CD4-positive, alpha-beta T cell treated with Interleukin-4 for 1 hour (primary cell): ENCODE results near the gene RERE.
A peak's percentile ranks its signal among the peaks of the same experiment; 100 is the strongest.

Source experiments
- DNase-seq, 2 donors: peaks; one replicate each; pipeline ENCODE4 v3.0.0-alpha.2; 2020 to 2022

The RERE gene

GRCh38 chr1:8565802-8566201 lies 251.6 kb downstream of the RERE start:
- no peak for DNase-seq

GRCh38 chr1:8563944-8564537 lies 253.4 kb downstream of the RERE start:
- no peak for DNase-seq

- no peak for DNase-seq
Observed at GRCh38 chr1:8562881-8563865, 254.3 kb downstream of the RERE start.

DNA sequence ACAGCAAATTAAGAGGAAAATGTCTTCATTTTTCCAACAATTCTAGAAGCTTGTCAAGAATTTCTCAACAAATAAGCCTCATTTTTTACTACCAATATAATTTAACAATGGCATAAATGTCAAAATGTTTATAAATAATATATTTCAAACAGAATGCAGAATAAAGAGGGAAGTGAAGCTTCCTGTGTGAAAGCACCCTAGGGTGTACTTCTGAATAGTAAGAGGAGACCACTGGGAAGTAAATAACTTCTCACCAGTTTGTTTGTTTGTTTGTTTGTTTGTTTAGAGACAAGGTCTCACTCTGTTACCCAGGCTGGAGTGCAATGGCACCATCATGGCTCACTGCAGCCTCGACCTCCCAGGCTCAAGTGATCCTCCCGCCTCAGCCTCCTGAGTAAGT lies 255.2 kb downstream of the RERE start:
- DNase-seq, result no peak

DNA sequence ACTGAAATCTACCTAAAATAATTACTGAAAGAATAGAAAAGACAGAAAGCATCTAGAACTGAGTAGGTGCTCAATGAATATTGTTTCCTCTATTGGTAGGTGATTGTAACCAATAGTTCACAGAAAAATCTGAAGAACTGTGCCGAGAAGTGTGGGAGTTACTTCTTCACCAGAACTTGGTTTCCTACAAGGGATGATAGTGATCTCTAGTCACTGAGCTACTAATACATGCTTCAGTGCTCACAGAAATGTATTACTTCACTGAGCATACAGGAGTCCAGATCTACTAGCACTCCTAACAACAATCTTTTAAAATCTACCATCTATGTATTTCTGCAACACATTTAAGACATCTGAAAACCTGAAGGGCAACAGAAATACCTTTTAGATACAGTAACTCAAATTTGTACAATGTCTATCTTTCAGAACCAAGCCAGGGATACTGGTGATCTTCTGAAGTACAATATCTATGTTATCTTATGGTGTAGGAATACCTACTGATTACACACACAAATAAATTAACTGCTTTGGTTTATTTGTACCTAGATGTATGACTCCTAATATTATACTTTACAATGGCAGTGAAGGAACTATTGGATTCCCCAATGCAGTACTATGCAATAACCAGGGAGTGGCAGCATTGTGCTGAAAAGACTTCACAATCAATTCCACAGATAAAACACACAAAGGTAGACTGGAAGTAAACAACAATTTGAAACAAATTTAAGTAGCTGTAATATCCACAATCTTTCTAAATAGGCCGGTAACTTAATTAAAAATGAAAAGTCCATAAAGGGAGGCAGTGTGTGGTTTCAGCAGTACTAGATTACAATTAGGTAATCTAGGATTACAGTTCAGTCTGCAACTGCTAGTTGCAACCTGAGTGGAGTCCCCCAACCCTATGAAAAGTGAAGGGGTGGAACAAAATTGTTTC lies 256.6 kb downstream of the RERE start:
- peak; percentile 42 to 67 for DNase-seq

DNA sequence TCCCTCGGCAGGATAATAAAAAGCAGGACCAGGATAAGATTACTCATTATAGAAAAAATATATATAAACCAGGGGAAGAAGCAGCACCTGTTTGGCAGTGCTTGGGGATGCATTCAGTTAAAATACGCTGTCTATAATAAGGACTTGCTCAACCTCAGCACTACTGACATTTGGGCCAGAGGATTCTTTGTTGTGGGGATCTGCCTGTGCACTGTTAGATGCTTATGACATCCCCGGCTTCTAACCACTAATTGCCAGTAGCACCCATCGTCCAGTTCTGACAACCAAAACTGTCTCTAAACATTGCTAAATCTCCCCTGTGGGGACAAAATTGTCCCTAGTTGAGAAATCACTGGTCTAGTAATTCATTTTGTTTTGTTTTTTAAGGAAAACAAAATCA lies 257.4 kb downstream of the RERE start:
- no peak for DNase-seq

DNA sequence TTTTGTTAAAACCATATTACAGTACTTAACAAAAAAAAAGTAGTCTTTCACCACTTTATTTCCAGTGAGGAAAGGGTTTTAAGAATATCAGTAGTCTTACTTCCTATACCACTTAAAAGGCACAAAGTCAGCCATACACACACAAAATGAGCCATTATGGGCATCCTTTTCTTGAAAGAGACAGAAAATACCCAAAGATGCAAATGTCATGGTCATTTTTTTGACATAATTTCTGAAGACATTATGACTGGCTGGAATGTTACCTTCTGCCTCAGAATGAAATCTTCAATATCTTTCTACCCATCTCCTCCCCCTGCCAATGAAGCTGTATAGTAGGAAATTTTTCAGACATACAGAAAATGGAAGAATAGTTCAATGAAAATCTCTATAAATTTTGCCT lies 261.9 kb downstream of the RERE start:
- no peak for DNase-seq

DNA sequence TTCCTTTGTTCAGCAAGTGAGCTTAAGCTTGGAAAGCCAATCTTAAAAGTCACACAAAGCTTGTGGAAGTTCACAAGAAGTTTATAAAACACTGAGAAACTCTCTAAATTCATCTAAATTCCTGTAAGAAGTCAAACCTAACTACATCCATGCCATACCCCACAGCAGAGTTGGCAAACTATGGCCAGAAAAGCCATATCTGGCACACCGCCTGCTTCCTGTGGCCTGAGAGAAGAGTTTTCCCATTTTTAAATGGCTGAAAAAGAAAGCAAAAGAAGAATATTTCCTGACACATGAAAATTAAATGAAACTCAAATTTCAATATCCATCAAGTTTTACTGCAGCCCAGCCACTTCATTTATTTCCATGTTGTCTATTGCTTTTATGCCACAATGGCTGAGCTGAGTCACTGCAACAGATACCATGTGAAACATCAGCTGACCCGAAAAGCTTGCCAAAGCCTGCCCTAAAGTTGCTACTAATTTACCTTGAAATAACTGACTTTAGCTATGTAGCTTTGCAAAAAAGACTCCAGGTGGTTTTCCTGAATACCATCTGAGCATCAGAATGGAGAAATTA lies 262.4 kb downstream of the RERE start:
- no peak for DNase-seq

DNA sequence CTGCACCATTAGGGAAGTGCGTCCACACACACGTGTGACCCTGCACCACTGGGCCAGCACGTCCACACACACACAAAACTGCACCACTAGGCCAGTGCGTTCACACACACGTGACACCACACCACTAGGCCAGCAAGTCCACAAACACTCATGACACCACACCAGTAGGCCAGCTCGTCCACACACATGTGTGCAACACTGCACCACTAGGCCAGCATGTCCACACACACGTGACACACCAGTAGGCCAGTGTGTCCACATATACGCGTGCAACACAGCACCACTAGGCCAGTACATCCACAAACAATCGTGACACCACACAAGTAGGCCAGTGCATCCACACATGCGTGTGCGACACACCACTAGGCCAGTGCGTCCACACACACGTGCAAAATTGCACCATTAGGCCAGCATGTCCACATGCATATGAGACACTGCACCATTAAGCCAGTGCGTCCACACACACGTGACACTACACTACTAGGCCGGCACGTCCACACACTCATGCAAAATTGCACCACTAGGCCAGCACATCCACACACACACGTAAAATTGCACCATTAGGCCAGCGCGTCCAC lies 264.5 kb downstream of the RERE start:
- DNase-seq, result no peak

DNA sequence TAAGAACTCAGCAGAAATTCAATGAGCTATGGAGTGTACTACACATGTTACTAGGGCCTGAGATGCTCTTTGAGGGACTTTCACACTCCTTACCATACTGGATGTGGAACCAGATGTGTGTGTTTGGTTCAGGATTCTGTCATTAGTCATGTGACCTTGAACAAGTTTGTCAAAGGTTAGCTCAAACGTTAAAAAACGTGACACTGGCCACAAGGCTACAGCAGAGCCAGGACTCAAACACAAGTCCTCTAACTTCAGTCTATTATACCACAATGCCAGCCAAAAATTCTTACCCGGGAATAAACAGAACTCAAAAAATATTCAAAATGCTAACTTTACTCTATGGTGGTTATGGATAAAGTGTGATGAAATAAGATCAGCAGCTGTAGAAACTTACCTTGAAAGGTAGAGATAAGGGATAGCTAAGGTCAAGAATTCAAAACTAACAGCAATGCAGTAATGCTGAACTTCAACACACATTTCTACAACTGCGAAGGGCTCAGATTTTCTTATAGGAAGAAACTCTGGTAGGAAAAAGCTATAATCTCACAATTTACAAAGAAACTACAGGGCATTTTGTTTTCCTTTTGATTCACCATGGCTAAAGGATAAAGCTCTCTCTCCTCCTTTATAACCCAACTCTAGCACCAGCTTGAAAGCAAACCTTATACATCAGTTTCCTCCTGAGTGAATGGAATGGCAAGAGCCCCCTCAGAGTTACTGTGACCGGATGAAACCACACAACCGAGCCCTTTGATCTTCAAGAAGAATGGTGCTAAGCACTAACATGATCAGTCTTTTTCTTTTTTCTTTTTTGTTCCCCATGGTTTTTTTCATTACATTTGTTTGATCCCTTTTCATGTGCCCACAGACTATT lies 265.6 kb downstream of the RERE start:
- DNase-seq, result no peak

DNA sequence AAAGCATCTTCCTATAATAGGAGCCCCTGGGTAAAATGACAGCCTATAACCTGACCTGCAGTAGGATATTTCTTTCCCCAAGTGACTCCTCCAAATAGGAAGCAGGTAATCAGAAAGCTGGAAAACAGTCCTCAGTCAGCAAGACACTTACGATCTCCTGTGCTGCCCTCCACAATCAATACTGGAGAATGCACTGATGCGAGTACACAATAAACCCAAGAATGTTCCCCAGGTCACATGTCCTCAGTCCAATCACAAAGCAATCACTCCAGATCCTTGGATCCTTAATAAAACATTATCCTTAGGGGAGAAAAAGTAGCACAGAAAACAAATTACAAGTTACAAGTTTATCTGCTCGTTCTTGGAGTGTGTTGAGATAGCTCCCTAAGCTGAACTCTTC lies 266.4 kb downstream of the RERE start:
- no peak for DNase-seq

DNA sequence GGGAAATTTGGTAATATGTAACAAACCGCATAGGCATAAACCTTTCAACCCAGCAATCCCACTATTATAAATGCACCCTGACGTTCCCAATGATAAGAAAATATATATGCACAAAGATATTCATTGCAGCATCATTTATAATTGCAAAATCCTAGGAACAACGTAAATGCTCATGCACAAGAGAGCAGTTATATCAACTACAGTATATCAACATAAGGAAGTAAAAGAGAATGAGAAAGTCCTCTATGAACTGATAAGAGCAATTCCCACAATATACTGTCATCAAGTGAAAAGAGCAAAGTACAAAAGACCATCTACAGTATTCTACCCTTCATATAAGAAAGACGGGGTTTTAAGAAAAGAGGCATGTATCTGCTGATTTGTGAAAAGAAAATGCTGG lies 269.6 kb downstream of the RERE start:
- DNase-seq, result no peak

GRCh38 chr1:8545078-8545477 lies 272.4 kb downstream of the RERE start:
- peak in 1 of 2 donors; percentile 24 for DNase-seq

- DNase-seq, result no peak
Observed at GRCh38 chr1:8544644-8545043, 272.8 kb downstream of the RERE start.

DNA sequence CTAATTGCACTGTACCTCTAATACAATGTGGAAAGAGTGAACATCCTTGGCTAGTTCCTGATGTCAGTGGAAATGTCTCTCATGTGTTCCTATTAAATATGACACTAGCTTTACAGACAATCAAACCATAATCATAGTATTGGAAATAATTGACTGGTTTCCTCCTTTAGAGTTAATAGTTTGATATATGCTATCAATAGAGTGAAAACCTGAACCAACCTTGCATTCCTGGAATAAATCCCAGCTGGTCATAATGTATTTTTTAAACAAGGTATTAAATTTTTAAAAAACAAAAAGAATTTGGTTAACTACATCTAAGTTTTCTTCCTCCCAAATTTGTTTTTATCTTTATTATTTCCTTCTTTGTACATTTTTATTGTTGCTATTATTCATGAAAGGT lies 273.5 kb downstream of the RERE start:
- no peak for DNase-seq

DNA sequence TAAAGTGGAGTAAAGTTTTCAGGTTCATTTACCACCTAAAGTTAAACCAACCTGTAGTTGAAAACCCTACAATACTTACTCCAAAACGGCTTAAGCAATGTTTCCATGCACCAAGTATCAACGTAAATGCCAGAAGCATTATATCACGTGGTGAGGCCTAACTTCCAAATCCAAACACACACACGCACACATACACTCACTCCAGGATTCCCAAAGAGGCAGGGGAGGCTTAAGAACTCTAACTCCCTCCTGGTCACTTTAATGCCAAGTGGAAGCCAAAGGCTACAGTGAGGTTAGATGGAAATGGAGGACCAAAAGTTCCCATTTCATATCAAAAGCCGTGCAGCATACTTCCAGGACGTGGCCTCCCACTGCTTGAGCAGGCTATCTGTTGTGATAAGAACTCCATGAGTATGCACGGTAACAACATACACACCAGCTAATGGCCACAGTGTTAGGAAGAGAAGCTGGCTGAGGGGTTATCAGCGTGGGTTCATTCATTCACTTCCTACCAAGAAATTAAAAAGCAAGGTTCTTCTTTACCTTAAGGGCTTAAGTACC lies 275.4 kb downstream of the RERE start:
- DNase-seq, result no peak

- DNase-seq, result no peak
Observed at GRCh38 chr1:8540971-8541370, 276.5 kb downstream of the RERE start.

- DNase-seq, result no peak
Observed at GRCh38 chr1:8540261-8540941, 277.0 kb downstream of the RERE start.

GRCh38 chr1:8539683-8540082 lies 277.8 kb downstream of the RERE start:
- no peak for DNase-seq

DNA sequence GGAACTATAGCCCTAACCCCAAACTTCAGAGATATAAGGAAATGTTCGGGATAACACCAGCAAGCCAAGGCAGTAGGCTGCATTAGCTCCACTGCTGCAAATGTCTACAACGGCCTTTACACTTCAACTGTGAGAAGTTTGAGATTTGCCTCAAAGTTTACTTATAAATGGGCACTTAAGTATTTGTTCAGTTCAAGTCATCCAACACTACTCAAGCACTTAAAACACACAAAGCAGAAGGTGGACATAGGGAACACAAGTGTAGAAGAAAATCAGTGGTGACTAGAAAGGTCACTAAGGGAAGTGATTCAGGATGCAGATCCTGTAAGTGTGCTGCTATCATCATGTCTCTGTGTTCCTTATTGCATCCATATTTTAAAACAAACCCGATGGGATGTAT lies 278.9 kb downstream of the RERE start:
- DNase-seq, result no peak

- DNase-seq, result no peak
Observed at GRCh38 chr1:8537991-8538390, 279.4 kb downstream of the RERE start.
